Posterior vena cava (tissue), 2 donors: ENCODE measurements around the gene EFEMP1. TPM values are rescaled to one million over a fixed set of nuclear protein-coding genes. Genes with fewer than 3 reads are reported as not detected.

Experiments used
- DNase-seq: peaks from one replicate; pipeline ENCODE4 v3.0.0-alpha.2; 2020; ENCODE audit warnings: low spot score
- intact Hi-C, 2 donors: fragments of 100-400 bp; cut with DNase I; formaldehyde crosslinking; loops; one replicate each; pipeline versions ENCODE4 v1.14.1 to v1.14.2; 2022 to 2023
- total RNA-seq, 2 donors: library from RNA; stranded (reverse); fragmentation: NEBNext Ultra II Directional; extraction: Animal tissue kit (Norgen Biotek cat#: 25700); gene quantifications; one replicate each; pipeline ENCODE4 v1.2.1, GENCODE V29; 2021
- donor health status: DM: yes; HTN: yes; CAD: no.
- donor health status: DM: yes; HTN: yes; CAD: no.

EFEMP1 gene
- total RNA-seq, 2 donors from 2014 or later = 327 to 476 TPM

- intact Hi-C loops = no loop called here
- no peak for DNase-seq
Observed at GRCh38 chr2:55879976-55880375, 43.6 kb downstream of the EFEMP1 start.

GRCh38 chr2:55877087-55877436, 46.5 kb downstream of the EFEMP1 start:
- DNase-seq = no peak
- intact Hi-C loops = no loop called here

- intact Hi-C loops = no loop called here
- no peak for DNase-seq
Observed at GRCh38 chr2:55876429-55877086, 47.0 kb downstream of the EFEMP1 start.

- no peak for DNase-seq
- intact Hi-C loops = no loop called here
Observed at GRCh38 chr2:55875434-55876135, 48.0 kb downstream of the EFEMP1 start.

GRCh38 chr2:55874338-55874737, 49.2 kb downstream of the EFEMP1 start:
- intact Hi-C loops = no loop called here
- DNase-seq = no peak

- intact Hi-C loops = no loop called here
- DNase-seq = no peak
Observed at GRCh38 chr2:55871637-55872036, 51.9 kb downstream of the EFEMP1 start.

- no peak for DNase-seq
- intact Hi-C loops = no loop called here
Observed at GRCh38 chr2:55869637-55870325, 53.8 kb downstream of the EFEMP1 start.

GRCh38 chr2:55865096-55865835, 58.3 kb downstream of the EFEMP1 start:
- intact Hi-C loops = no loop called here
- DNase-seq = no peak

- intact Hi-C loops = no loop called here
Observed at GRCh38 chr2:55864351-55865084, 59.1 kb downstream of the EFEMP1 start.

GRCh38 chr2:55862673-55863390, 60.8 kb downstream of the EFEMP1 start:
- no peak for DNase-seq
- intact Hi-C loops = no loop called here

More at GRCh38 chr2:55864351-55865084, 59.1 kb downstream of the EFEMP1 start:
- no peak for DNase-seq

GRCh38 chr2:55862246-55862645, 61.3 kb downstream of the EFEMP1 start:
- intact Hi-C loops = no loop called here
- DNase-seq = no peak

- intact Hi-C loops = no loop called here
- DNase-seq = peak; percentile 79
Observed at GRCh38 chr2:55861733-55862132, 61.8 kb downstream of the EFEMP1 start.

GRCh38 chr2:55860832-55861231, 62.8 kb downstream of the EFEMP1 start:
- no peak for DNase-seq
- intact Hi-C loops = no loop called here

- intact Hi-C loops = no loop called here
- no peak for DNase-seq
Observed at GRCh38 chr2:55859875-55860274, 63.7 kb downstream of the EFEMP1 start.

GRCh38 chr2:55857766-55858165, 65.8 kb downstream of the EFEMP1 start:
- no peak for DNase-seq
- intact Hi-C loops = no loop called here

- DNase-seq = no peak
- intact Hi-C loops = no loop called here
Observed at GRCh38 chr2:55856936-55857335, 66.6 kb downstream of the EFEMP1 start.

GRCh38 chr2:55848096-55848495, 75.5 kb downstream of the EFEMP1 start:
- DNase-seq = no peak
- intact Hi-C loops = no loop called here

- intact Hi-C loops = no loop called here
Observed at GRCh38 chr2:55846426-55846825, 77.2 kb downstream of the EFEMP1 start.

GRCh38 chr2:55844986-55845385, 78.6 kb downstream of the EFEMP1 start:
- DNase-seq = no peak
- intact Hi-C loops = no loop called here

More at GRCh38 chr2:55846426-55846825, 77.2 kb downstream of the EFEMP1 start:
- no peak for DNase-seq
